IPS-NIHi11 (cell line): ENCODE results near the gene SCAPER.

Experiments
- DNase-seq: peaks from one replicate; pipeline ENCODE4 v3.0.0; 2012; ENCODE audit warnings: mixed read lengths, low spot score

The SCAPER gene

DNA sequence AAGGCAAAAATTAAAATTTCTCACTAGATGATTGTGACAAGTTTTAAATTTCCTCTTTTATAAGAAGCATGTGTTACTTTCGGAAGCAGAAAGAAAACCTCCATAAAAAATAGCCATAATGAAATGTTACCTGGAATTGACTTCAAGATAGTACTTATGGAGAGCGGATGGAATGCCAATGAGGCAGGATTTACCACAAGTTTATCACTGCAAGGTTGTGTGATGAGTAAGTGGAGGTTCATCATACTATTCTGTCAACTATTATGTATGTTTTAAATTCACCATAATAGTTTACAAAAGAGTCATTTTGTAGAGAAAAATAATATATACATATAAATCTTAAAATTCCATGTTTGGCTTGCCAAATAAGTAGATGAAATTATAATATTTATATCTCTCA lies 230.3 kb downstream of the SCAPER start:
- no peak for DNase-seq

DNA sequence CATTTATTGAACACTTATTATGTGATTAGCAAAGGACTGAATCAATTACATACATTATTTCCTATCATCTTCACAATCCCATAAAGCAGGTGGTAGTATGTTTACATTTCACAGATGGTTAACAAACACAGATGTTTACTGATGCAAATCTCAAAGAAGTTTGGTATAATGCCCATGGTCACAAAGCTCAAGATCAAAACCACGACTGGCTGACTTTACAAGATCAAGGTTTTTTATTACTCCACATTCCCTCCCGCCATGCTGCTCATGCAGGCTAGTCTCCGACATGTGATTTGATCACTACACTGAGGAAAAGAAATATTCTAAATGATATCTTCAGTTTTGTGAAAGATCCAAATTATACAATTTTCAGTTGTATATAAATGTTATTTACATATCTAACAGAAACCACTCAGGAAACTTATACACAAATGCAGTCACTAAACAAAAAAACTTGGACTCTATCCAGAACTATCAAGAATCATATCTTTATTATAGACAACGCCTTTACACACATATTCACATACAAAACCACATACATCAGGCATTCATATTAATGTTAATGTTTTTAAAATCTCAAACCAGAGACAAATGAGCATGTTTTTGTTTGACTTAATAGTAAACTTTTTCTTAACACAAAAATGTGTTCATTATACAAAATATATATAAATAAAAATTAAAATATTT lies 235.5 kb downstream of the SCAPER start:
- no peak for DNase-seq

DNA sequence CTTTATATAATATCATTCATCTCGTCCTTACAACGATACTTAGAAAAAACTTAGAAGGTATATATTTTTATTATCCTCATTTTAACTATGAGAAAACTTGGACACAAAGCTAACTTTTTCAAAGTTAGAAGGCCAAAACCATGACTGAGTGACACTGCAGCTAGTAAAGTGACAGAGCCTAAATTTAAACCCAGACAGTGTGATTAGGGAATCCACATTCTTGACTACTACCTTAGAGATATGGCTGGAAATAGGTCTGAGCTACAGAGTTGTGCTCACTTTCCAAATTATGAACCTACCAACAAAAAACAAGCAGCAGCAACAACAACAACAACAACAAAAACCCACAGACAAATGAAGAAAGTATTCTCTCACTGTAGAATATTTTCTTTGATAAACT lies 236.2 kb downstream of the SCAPER start:
- DNase-seq: no peak

DNA sequence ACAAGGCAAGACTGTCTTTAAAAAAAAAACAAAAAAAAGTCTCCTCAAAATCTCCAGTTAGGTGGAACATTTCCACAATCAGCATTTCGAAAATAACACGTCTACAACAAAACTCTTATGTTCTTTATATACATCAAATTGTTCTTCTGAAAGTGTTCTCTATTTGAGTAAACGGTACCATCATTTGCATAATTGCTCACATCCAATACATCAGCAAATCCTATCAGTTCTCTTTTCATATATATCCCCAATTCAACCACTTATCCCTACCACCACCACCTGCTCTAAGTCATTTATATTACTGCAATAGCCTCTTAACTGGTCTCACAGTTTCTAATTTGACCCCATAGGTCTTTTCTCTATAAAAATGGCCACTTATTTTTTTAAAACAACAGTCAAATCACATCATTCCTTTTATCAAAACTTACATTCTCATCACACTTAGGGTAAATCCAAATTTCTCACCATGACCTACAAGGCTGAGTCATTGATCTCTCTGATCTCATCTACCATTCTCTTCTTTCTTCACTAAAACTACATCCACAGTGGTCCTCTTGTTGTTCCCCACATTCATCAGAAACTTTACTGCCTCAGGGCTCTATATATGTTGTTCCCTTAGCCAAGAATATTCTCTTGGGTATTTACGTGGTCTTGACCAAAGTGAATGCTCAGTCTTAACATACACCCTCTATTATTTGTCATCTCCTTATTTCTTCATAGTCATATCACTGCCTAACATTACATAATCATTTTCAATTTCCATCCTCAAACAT lies 237.0 kb downstream of the SCAPER start:
- no peak for DNase-seq

DNA sequence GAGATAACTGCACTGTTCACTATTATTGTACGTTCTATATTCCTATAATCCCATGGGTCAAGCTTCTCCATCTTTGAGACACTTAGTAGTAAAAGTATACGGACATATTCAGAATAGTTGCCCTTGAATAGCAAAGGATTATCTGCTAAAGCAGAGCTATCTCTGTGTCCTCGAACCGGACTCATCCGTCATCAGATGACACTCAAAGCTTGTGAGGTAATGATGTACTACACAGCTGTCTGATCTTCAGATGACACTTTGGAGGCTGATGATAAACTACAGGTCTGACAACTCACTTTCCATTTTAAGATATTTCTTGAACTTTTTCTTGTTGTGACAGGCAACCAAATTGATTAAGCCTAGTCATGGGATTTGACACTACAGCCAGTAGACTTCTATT lies 240.2 kb downstream of the SCAPER start:
- no peak for DNase-seq

DNA sequence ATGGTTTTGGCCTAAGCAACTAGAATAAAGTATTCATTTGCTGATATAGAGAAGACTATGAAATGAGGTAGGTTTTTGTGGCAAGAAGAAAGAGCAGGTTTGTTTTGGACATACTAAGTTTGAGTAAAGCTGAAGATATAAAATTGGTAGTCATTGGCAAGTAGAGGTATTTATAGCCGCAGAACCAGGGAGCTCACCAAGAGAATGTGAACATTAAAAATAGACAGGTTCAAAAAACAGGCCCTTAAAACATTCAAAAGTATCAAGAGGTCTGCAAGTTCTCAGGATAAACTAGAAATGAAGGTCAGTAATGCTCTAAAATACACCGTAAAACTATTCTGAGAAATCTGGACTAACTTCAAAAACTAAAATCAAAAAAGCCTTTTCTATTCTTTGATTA lies 240.7 kb downstream of the SCAPER start:
- DNase-seq: no peak

DNA sequence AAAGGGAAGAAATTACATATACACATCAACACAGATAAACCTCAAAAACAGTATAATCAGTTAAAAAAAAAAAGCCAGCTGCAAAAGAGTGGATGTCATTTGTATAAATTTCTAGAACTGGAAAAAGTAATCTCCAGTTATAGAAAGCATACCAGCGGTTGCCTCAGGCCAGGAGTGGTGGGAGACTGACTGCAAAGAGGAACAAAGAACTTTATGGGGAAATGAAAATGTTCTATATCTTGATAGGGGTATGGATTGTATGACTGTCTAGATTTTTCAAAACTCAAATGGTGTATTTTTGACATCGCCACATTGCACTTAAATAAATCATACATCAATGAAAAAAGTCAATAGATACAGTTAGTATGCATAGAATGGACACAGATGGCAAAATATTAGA lies 241.6 kb downstream of the SCAPER start:
- DNase-seq: no peak

DNA sequence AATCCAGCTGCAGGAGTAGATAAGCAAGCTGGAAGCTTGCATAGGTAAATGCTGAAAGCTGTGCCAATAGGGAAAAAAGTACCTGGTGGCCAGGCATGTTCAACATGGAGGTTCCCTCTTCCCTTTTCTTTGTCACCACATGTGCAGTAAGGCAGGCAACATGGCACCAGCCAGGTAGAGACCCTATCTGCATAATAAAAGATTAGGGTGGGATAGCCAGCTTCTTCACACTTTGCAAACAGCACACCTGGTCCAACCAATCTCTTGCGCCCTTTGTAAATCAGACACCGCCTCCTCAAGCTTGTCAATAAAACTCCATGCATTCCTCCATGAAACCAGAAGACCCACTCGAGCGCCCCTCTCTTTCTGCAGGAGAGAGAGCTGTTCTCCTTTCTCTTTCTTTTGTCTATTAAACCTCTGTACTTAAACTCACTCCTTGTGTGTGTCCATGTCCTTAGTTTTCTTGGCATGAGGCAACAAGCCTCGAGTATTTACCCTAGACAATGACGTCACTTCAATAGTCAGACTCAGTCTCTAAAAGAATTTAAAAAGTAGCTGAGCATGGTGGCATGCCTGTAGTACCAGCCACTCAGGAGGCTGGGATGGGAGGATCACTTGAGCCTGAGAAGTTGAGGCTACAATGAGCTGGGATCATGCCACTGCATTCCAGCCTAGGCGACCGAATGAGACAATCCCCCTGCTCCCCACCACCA lies 256.3 kb downstream of the SCAPER start:
- no peak for DNase-seq

DNA sequence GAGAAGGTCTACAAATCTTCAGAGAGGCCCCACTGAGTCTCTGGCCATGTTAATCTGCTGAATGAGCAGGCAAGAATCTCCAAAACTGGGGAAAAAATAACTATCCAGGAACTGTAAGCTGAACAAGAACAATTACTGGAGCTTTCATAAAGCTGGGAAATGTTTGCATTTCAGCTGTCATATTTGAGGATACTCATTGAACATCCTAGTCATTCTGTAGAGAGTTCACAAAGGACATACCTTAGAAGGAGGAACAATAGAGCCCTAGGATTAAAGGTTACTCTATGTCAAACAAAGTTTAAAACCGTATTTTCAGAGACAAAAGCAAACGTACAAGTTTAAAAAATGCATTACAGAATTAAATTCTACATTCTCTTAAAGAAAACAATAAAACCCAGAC lies 257.5 kb downstream of the SCAPER start:
- DNase-seq: no peak

DNA sequence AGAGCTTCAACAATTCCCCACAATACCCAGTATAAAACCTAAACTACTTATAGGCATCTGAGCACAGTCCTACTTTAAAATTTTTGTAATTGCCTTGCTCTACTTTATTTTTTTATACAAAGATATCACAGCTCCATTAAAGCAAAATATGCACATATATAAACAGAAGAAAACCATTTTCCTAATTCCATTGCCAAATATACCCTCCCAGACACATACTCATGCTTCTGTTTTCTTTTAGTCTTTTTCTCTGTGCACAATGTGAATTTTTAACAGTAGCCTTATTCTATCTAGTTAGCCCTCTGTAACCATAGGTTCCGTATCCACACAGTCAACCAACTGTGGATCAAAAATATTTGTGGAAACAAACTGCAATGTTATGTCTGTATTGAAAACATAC lies 260.5 kb downstream of the SCAPER start:
- no peak for DNase-seq

DNA sequence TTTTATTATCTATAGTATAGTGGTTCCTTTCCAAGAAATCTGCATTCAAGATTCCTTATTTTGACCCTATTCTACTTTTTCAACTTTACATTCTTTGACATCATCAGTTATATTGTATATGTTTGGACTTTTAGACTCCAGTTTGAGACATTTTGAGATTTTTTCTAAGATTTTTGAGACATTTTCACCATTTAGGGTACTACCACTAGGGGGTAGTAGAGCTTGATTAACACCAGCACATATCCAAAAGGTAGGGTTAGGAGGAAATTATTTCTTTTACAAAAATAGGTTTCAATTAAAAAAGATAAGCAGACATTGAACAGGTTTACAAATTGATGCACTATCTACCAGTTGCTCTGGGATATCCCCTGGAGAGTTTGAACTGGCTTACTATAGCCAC lies 262.5 kb downstream of the SCAPER start:
- DNase-seq: no peak

DNA sequence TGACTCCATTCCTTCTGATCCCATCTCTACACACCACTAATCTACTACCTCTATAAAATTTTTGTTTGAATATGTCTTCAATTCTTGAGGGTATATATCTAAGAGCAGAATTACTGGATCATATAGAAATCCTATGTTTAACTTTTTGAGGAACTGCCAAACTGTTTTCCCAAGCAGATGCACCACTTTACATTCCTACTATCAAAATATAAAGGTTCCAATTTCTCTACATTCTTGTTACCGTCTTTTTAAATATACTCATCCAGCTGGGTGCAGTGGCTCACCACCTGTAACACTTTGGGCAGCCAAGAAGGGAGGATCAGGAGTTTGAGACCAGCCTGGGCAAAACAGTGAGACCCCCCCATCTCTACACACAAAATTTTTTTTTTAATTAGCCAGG lies 268.0 kb downstream of the SCAPER start:
- DNase-seq: no peak

DNA sequence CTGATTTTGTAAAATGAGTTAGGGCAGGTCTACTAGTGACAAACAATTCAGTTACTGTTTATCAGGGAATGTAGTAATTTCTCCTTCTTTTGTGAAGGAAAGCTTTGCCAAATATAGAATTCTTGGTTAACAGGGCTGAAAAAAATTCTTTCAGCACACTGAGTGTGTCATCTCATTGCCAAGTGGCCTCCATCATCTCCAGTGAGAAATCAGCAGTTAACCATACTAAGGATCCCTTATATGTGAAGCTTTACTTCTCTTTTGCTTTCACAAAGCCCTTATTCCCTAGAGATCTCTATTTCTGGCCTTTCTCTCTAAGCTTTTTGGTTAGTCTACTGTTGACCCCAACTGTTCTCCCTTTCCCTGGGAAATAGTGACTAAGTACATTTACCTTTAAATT lies 269.1 kb downstream of the SCAPER start:
- no peak for DNase-seq

DNA sequence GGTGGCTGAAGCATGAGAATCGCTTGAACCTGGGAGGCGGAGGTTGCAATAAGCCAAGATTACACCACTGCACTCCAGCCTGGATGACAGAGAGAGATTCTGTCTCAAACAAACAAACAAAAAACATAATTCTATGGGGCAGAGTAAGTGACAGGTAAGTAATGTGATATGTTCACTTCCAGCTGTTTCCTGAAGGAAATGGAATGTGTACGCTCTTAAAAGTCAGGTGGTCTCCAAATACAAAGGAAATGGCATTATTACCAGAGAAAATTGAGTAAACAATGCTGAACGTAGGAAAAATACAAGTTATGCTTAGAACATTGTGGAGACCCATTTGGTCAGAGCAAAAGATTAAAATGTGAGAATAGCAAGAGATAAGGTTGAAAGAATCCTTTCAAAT lies 278.5 kb downstream of the SCAPER start:
- no peak for DNase-seq

DNA sequence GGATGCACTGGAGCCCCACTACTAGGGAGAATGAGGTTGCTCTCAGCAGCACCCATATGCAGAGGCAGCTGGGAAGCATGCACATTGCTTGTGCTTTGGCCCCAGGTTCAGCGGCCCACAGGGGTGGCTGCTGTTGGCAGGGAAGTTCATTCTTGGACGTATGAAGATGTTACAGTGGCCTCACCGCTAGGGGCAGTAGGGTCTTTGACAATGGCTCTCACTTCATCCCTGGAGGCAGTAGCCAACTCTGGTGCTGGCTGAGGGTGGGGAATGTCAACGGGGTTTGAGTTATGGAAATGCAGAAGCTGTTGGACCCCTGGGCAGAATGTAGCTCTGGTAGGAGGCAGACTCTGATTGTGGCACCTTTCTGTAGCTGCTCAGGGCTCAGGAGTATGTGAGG lies 279.9 kb downstream of the SCAPER start:
- DNase-seq: peak; percentile 11

DNA sequence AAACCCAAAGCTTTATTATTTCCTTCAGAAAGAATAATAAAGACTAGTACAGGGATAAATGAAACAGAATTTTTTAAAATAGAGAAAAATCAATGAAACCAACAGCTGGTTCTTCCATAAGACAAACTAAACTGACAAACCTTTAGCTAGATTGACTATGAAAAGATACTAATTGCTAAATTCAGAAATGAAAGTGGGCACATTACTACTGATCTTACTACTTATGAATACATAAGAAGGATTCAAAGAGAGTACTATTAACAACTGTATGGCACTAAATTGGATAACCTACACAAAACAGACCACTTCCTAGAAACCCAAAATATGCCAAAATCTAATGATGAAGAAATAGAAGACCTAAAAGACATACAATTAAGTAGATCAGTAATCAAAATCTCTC lies 290.4 kb downstream of the SCAPER start:
- DNase-seq: no peak

DNA sequence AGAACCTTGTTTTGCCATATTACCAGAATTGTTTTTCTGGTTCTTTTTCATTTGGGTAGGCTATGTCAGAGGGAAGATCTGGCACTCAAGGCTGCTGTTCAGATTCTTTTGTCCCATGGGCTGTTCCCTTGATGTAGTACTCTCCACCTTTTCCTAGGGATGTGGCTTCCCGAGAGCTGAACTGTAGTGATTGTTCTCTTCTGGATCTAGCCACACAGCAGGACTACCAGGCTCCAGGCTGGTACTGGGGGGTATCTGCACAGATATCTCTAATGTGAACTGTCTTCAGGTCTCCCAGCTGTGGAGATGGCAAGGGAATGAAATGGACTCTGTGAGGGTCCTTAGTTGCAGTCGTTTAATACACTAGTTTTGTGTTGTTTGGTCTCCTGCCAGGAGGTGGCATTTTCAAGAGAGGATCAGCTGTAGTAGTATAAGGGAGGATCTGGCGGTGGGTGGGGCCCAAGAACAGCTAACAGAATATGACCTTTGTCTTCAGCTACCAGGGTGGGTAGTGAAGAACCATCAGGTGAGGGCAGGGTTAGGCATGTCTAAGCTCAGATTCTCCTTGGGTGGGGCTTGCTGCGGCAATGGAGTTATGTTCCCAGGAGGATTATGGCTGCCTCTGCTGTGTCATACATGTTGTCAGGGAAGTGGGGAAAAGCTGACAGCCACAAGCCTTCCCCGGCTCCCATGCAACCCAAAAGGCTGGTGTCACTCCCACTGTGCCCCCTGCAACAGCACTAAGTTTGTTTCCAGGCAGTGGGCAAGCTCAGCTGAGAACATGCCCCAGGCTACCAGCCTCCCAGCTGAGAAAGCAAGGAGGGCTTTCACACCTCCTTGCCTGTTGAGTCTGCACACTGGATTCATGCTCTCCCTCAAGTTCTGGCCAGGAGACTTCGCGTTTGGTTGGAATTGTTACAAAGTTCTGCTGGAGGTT lies 316.1 kb downstream of the SCAPER start:
- no peak for DNase-seq

DNA sequence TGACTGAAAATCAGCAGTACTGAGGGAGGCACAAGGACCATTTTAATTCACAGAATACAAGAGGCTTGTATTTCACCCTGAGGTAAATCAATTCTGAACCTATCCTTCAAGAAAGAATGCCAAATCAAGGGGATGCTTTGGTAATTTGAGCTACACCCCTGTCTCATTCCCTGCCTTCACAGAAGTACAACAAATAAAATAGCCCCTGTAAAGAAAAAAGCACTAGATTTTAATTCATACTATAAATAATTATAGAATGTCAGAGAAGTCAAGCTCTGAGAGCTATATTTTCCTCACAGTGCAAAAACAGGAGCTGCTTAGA lies 319.6 kb downstream of the SCAPER start:
- no peak for DNase-seq

DNA sequence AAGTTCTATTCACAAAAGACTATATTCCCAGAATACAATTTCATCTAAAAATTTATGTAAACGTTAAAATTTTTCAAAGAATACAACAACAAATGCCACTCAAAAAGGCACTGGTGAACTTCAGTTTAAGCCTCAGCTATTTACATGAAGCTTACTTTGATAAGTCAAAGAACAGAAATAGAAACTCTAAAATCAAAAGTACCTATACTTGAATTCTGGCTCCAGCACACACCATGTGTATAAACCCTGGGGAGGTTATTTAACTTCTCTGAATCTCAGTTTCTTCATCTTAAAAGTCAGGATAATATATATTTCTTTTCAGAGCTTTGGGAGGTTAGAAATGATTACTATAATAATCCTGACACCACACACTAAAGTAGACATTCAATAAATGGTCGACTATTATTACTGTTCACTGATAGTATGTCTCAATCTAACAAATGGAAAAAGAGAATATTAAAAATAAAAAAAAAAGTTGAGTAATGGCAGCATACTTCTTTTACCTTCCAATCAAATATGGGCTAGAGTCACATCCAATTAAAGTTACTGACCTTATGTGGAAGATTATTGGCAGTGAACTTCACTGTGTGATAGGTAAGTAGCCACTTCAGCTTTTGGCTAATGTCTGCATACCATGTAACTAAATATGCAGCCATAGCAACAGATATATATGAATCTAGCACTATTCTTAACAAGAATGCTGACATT lies 320.1 kb downstream of the SCAPER start:
- no peak for DNase-seq

DNA sequence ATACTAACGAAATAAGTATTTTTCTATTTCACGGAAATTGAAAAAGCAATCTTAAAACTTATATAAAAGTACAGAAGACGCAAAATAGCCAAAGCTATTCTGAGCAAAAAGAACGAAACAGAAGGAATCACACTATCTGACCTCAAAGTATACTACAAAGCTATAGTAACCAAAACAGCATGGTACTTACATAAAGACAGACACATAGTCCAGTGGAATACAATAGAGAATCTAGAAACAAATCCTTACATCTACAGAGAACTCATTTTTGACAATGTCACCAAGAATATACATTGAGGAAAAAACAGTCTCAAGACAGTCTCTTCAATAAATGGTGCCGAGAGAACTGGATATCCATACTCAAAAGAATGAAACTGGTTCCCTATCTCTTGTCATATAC lies 322.6 kb downstream of the SCAPER start:
- no peak for DNase-seq

DNA sequence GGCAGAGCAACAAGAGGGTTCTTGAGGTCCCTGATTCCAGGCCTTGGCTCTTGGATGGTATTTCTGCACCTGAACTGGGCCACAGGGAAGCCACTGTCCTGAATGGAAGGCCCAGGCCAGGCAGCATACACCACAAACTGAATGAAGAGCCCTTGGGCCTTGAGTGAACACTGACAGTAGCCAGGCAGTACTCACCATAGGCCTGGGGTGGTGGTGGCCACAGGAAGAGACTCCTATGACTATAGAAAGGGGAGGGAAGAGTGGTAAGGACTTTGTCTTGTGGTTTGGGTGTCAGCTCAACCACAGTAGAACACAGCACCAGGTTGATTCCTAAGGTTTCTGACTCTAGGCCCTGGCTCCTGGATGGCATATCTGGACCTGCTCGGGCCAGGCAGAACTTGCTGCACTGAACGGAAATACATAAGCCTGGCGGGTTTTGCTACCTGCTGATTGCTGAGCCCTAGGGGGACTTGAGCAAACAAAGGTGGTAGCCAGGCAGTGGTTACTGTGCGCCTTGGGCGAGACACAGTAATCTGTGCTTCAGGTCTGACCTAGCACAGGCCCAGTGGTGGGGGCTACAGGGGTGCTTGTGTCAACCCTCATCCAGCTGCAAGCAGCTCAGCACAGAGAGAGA lies 327.1 kb downstream of the SCAPER start:
- DNase-seq: no peak
